ENCODE results near the gene UBE2F. TPM values are rescaled to one million over a fixed set of nuclear protein-coding genes. Genes with fewer than 3 reads are reported as not detected.
A peak's percentile ranks its signal among the peaks of the same experiment; 100 is the strongest.

UBE2F gene
- total and polyA plus RNA-seq, 9 of the 15 experiments (the other 6 are each of a cell fraction or from before 2014, with no cell fraction given) = 18.1 to 88.1 (median 53.0) TPM

- intact Hi-C loops (cut with micrococcal nuclease) (no loop called here), in situ Hi-C loops (cut with MboI) (no loop called here)
Observed at GRCh38 chr2:237932731-237933131, 34.1 kb upstream of the UBE2F start.

DNA sequence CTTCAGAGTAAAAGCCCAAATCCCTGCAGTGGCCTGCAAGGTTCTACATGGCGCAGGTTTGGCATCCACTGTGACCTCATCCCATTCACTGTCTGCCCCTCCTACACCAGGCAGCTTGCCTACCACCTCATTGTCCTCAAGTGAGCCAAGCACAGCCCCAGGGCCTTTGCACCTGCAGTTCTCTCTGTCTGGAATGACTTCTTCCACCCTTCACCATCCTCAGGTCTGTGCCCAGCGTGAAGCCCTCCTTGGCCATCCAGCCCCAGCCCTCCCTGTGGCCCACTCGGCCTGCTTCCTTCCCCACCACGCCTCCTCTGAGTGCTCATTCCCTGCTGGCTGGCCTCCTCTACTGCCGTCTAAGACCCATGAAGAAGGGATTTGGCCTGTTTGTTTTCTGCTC, 32.6 kb upstream of the UBE2F start:
- Histone ChIP-seq H3K27me3 (ENCODE audit: control insufficient read depth in 2 of 2, insufficient read depth in 2 of 2, low read length in 2 of 2) (no peaks in the 10 kb centered on the region), H3K4me3 (no peak overlapping the region), H3K4me2 (ENCODE audit: insufficient read depth, low read length) (no peak overlapping the region), H3K4me1 (replicated peaks in 1 of 2; ENCODE audit: control insufficient read depth in 2 of 2, insufficient read depth in 2 of 2, low read length in 2 of 2) (peaks cover 4 to 5% of the 10 kb centered on the region in 2 experiments; a peak in 3 of 5 replicates), H2AFZ (ENCODE audit: low read depth, low read length) (no peak overlapping the region), H3K27ac (ENCODE audit: extremely low read depth, low read depth, low read length) (no peak overlapping the region), H3K36me3 (ENCODE audit: control insufficient read depth, insufficient read depth, low read length) (no peaks in the 10 kb centered on the region), H3K9me3 (replicated peaks; ENCODE audit: control insufficient read depth, insufficient read depth, low read depth, low read length) (peaks cover 1% of the 10 kb centered on the region; the same call in 1 of the 2 replicates), H3K9ac (ENCODE audit: insufficient read depth in 1 of 2, low read depth in 2 of 2, low read length in 2 of 2) (no peak overlapping the region), H4K20me1 (replicated peaks; ENCODE audit: control insufficient read depth, insufficient read depth, low read length) (no peaks in the 10 kb centered on the region), H3K9me1 (ENCODE audit: control insufficient read depth, insufficient read depth, low read length) (no peaks in the 10 kb centered on the region), H3K79me2 (ENCODE audit: control insufficient read depth, insufficient read depth, low read length) (no peaks in the 10 kb centered on the region)
- FAIRE-seq (no peak), ATAC-seq (no peak), DNase-seq (ENCODE audit: extremely low read depth in 1 of 4, low spot score in 3 of 4) (no peak)
- intact Hi-C loops (cut with micrococcal nuclease) = no loop called here
- ChIA-PET POLR2A (no interaction called here), CTCF (ENCODE audit: low intra/inter-chr PET ratio) (no interaction called here)
- no TSS peak for BruUV-seq (replicated peaks)
- TF ChIP-seq NONO (IDR thresholded peaks at IDR 0.05; ENCODE audit: low read depth in 2 of 2, low read length in 1 of 2) = no peak
- TF ChIP-seq RBM25 (IDR thresholded peaks at IDR 0.05; ENCODE audit: low read depth, low read length, severe bottlenecking) = peak; percentile 33
- TF ChIP-seq POLR3A (IDR thresholded peaks at IDR 0.05; ENCODE audit: borderline replicate concordance, extremely low read depth, insufficient read depth, insufficient read length) = no peak
- WGBS (ENCODE audit: insufficient coverage, low coverage, missing lambda C conversion rate) = 65% methylated on average over 5 of the region's 5 CpGs
- in situ Hi-C loops (cut with MboI) = no loop called here

More at GRCh38 chr2:237932731-237933131, 34.1 kb upstream of the UBE2F start:
- Histone ChIP-seq H3K27me3 (ENCODE audit: control insufficient read depth in 2 of 2, insufficient read depth in 2 of 2, low read length in 2 of 2) (no peaks in the 10 kb centered on the region), H3K9me1 (ENCODE audit: control insufficient read depth, insufficient read depth, low read length) (no peaks in the 10 kb centered on the region), H3K9me3 (replicated peaks; ENCODE audit: control insufficient read depth, insufficient read depth, low read depth, low read length) (peaks cover 1% of the 10 kb centered on the region; the same call in 1 of the 2 replicates), H3K36me3 (ENCODE audit: control insufficient read depth, insufficient read depth, low read length) (no peaks in the 10 kb centered on the region), H2AFZ (ENCODE audit: low read depth, low read length) (no peak overlapping the region), H3K4me2 (ENCODE audit: insufficient read depth, low read length) (no peak overlapping the region), H3K4me1 (replicated peaks in 1 of 2; ENCODE audit: control insufficient read depth in 2 of 2, insufficient read depth in 2 of 2, low read length in 2 of 2) (peaks cover 4 to 5% of the 10 kb centered on the region in 2 experiments; a peak in 3 of 5 replicates), H4K20me1 (replicated peaks; ENCODE audit: control insufficient read depth, insufficient read depth, low read length) (no peaks in the 10 kb centered on the region), H3K4me3 (no peak overlapping the region), H3K79me2 (ENCODE audit: control insufficient read depth, insufficient read depth, low read length) (no peaks in the 10 kb centered on the region), H3K27ac (ENCODE audit: extremely low read depth, low read depth, low read length) (no peak overlapping the region), H3K9ac (ENCODE audit: insufficient read depth in 1 of 2, low read depth in 2 of 2, low read length in 2 of 2) (no peak overlapping the region)
- BruUV-seq (replicated peaks) = no TSS peak
- DNase-seq (ENCODE audit: extremely low read depth in 1 of 4, low spot score in 3 of 4) (no peak), FAIRE-seq (no peak), ATAC-seq (no peak)
- POLR2A ChIA-PET = no interaction called here
- no peak for TF ChIP-seq HNRNPUL1 (IDR thresholded peaks at IDR 0.05; ENCODE audit: low read length)
- TF ChIP-seq ZNF133 (CRISPR knock-in tag; IDR thresholded peaks at IDR 0.05) = no peak
- no peak for TF ChIP-seq ZBTB26 (CRISPR knock-in tag; IDR thresholded peaks at IDR 0.05)
- no peak for TF ChIP-seq BCOR (IDR thresholded peaks at IDR 0.05)
- CTCF ChIA-PET (ENCODE audit: low intra/inter-chr PET ratio) = no interaction called here
- WGBS (ENCODE audit: insufficient coverage, low coverage, missing lambda C conversion rate) = 35% methylated on average over 3 of the region's 3 CpGs

All from K562 (cell line).